ENCODE data around the gene IGF2BP3.

DNA sequence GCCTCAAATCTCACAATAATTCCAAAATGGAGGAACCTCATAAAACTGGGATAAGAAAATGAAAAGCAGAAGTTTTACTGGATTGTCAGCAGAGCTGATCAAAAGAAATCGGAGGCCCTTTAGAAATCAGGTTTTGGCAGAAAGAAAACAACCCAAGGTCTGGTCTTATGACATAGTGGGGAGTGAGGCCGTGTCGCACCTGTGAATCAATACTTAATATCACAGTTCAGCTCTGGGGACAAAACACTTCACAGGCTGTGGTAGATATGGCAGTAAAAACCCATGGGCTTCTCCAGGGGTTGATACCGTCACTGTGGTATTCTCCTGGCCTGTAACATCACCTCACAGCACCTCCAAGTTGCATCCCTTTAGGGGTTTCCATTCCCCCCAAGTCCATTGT lies 177.7 kb downstream of the IGF2BP3 start:
- TF ChIP-seq, protein P1, sequence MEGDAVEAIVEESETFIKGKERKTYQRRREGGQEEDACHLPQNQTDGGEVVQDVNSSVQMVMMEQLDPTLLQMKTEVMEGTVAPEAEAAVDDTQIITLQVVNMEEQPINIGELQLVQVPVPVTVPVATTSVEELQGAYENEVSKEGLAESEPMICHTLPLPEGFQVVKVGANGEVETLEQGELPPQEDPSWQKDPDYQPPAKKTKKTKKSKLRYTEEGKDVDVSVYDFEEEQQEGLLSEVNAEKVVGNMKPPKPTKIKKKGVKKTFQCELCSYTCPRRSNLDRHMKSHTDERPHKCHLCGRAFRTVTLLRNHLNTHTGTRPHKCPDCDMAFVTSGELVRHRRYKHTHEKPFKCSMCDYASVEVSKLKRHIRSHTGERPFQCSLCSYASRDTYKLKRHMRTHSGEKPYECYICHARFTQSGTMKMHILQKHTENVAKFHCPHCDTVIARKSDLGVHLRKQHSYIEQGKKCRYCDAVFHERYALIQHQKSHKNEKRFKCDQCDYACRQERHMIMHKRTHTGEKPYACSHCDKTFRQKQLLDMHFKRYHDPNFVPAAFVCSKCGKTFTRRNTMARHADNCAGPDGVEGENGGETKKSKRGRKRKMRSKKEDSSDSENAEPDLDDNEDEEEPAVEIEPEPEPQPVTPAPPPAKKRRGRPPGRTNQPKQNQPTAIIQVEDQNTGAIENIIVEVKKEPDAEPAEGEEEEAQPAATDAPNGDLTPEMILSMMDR (IDR thresholded peaks at IDR 0.05): no peak
- TF ChIP-seq EZH2phosphoT487 (IDR thresholded peaks at IDR 0.05) (no peak), EZH2 (IDR thresholded peaks at IDR 0.05) (no peak)

All from neural progenitor cell (in vitro differentiated cells).